Testis (tissue), 5 donors: ENCODE data around the gene PTGER1. TPM values are rescaled to one million over a fixed set of nuclear protein-coding genes. Genes with fewer than 3 reads are reported as not detected.

ENCODE experiments used
- DNase-seq: peaks from one replicate; pipeline ENCODE4 v3.0.0-alpha.2; 2019
- H3K27ac ChIP-seq, 2 donors: fragments of 200-600 bp; sonication (generic); one replicate each; pipeline ENCODE4 v1.5.1; 2019
- H3K27me3 ChIP-seq: fragments of 200-600 bp; sonication (generic); one replicate; pipeline ENCODE4 v1.5.1; 2019
- H3K36me3 ChIP-seq: fragments of 200-600 bp; sonication (generic); one replicate; pipeline ENCODE4 v1.5.1; 2017; ENCODE audit warnings: low read depth; ENCODE audit errors: missing control alignments
- H3K4me1 ChIP-seq: fragments of 200-600 bp; sonication (generic); one replicate; pipeline ENCODE4 v1.5.1; 2019
- H3K4me3 ChIP-seq, 2 donors: fragments of 200-600 bp; sonication (generic); one replicate each; pipeline ENCODE4 v1.5.1; 2017 to 2019
- H3K9me3 ChIP-seq: fragments of 200-600 bp; sonication (generic); one replicate; pipeline ENCODE4 v1.5.1; 2017
- POLR2A ChIP-seq: fragments of 450-650 bp; IDR thresholded peaks from one replicate; pipeline ENCODE4 v1.6.1; 2017; ENCODE audit warnings: antibody characterized with exemption, mild to moderate bottlenecking, moderate library complexity
- WGBS, 2 donors: methylation state at CpG; one replicate each; pipeline ENCODE4 v1.1.5; 2018; 5-methylcytosine and 5-hydroxymethylcytosine counted together
- intact Hi-C: fragments of 100-400 bp; cut with DNase I; formaldehyde crosslinking; loops from one replicate; pipeline ENCODE4 v1.15.1; 2023; ENCODE audit warnings: low total_unique reads
- long read RNA-seq, 2 donors: transcript quantifications; one replicate each; lab custom pipeline, GENCODE V29; 2026
- polyA plus RNA-seq: library from polyadenylated mRNA; stranded (reverse); fragments of 350-450 nt; fragmentation: Illumina TruSeq; extraction: RNeasy Lipid Tissue Mini Kit (QIAGEN cat#74804); gene quantifications from one replicate; pipeline ENCODE4 v1.2.3, GENCODE V29; 2014; ENCODE audit warnings: low read depth, low replicate concordance; ENCODE audit not compliant: insufficient read depth
- total RNA-seq, 2 donors: library from RNA; depleted of rRNA; stranded (reverse); fragments of >200 nt; gene quantifications; one replicate each; pipeline ENCODE4 v1.2.3, GENCODE V29; 2016
- TF ChIP-seq, protein P1 (sequence below), 3 experiments: fragments of 450-650 bp in 2 of 3; fragments of 200-600 bp in 1 of 3; sonication (generic) in 1 of 3; IDR thresholded peaks; one replicate each; pipeline ENCODE4 v1.5.1; 2016 to 2019; ENCODE audit warnings: antibody characterized with exemption in 3 of 3, mild to moderate bottlenecking in 2 of 3, moderate library complexity in 1 of 3

Gene PTGER1, protein sequence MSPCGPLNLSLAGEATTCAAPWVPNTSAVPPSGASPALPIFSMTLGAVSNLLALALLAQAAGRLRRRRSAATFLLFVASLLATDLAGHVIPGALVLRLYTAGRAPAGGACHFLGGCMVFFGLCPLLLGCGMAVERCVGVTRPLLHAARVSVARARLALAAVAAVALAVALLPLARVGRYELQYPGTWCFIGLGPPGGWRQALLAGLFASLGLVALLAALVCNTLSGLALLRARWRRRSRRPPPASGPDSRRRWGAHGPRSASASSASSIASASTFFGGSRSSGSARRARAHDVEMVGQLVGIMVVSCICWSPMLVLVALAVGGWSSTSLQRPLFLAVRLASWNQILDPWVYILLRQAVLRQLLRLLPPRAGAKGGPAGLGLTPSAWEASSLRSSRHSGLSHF
- total RNA-seq (1 to 10 TPM; 1.4 to 1.5 TPM), polyA plus RNA-seq (0.22 TPM)
- long read RNA-seq, donor 1, result 0 reads
- long read RNA-seq, donor 2, result 0 reads

DNA sequence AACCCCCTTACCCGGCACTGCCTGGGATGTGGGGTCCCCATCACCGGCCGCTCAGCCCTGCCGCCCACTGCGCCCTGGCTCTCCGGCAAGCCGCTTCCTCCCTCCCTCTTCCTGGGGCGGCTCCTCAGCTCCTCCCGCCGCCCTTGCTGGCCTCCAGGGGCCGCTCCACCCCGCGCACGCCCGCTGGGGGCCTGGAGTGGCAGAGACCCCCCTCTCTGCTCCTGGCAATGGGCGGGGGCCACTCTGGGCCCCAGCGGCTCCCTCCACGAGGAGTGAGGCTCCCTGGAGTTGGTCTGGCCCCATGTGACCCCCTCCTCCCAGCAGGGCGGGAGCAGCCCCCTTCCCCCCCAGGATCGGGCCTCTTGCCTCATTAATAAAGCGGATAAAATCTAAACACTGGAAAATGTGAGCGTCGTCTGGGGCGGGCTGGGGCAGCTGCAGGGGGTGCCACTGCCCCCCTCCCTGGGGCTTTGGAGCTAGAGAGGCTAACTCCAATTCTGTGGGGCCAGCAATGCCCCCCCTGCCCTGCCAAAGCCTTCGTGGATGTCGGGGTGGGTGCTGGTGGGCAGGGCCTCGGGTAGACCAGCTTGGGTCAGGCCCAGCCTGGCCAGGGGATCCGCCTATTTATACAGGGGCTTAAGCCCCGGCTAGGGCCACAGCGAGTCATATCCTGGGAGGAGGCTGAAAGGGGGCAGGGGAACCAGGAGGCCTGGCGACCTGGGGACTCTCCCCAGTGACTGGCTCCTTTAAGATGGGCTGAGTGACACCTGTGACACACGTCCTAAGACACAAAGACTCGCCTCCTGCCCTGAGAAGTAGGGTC, at the start of gene PTGER1:
TSS of gene PTGER1 (minus strand) at position 104 of the 823 bp plus-strand sequence. CDS start 1,034 bp downstream, outside the sequence.
- no peaks in the 10 kb centered on the region for H3K9me3 ChIP-seq
- TF ChIP-seq POLR2A, result no peak
- TF ChIP-seq, protein P1, sequence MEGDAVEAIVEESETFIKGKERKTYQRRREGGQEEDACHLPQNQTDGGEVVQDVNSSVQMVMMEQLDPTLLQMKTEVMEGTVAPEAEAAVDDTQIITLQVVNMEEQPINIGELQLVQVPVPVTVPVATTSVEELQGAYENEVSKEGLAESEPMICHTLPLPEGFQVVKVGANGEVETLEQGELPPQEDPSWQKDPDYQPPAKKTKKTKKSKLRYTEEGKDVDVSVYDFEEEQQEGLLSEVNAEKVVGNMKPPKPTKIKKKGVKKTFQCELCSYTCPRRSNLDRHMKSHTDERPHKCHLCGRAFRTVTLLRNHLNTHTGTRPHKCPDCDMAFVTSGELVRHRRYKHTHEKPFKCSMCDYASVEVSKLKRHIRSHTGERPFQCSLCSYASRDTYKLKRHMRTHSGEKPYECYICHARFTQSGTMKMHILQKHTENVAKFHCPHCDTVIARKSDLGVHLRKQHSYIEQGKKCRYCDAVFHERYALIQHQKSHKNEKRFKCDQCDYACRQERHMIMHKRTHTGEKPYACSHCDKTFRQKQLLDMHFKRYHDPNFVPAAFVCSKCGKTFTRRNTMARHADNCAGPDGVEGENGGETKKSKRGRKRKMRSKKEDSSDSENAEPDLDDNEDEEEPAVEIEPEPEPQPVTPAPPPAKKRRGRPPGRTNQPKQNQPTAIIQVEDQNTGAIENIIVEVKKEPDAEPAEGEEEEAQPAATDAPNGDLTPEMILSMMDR (IDR thresholded peaks at IDR 0.05), result peak in 1 of 3 experiments; percentile 12
- H3K36me3 ChIP-seq, result no peaks in the 10 kb centered on the region
- WGBS, 2 donors, result 36 to 43% methylated on average over 15 to 33 of the region's 33 CpGs
- H3K4me1 ChIP-seq, result peaks cover 6% of the 10 kb centered on the region
- no peak for DNase-seq
- no peak within 1 kb of the TSS for H3K27ac ChIP-seq
- intact Hi-C loops, result loop anchor here (10.0 kb wide), 1 partner anchor 51 kb away; no protein-coding TSS in a partner anchor
- no peaks in the 10 kb centered on the region for H3K27me3 ChIP-seq
- no peak within 1 kb of the TSS for H3K4me3 ChIP-seq

DNA sequence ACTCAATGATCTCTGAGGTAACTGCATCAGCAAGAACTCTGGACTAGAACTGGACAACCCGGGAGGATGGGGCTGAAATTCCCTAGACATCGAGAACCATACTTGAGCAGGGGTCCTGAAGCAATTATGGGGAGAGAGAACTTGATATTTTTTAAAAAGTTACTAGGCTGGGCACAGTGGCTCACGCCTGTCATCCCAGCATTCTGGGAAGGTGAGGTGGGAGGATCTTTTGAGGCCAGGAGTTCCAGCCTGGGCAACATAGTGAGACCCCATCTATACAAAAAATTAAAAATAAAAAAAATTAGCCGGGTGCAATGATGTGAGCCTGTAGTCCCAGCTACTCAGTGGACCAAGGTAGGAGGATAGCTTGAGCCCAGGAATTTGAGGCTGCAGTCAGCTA, 45.4 kb upstream of the PTGER1 start:
- Histone ChIP-seq H3K4me1 (peaks cover 31% of the 10 kb centered on the region), H3K27ac (peak overlapping the region in 1 of 2 donors; percentile 100), H3K9me3 (no peaks in the 10 kb centered on the region), H3K36me3 (no peaks in the 10 kb centered on the region), H3K27me3 (no peaks in the 10 kb centered on the region), H3K4me3 (no peak overlapping the region)
- no peak for TF ChIP-seq POLR2A
- TF ChIP-seq, protein P1 (IDR thresholded peaks at IDR 0.05), result no peak
- intact Hi-C loops, result no loop called here
- DNase-seq, result no peak
- WGBS, 2 donors, result 88 to 94% methylated on average over 4 of the region's 4 CpGs

DNA sequence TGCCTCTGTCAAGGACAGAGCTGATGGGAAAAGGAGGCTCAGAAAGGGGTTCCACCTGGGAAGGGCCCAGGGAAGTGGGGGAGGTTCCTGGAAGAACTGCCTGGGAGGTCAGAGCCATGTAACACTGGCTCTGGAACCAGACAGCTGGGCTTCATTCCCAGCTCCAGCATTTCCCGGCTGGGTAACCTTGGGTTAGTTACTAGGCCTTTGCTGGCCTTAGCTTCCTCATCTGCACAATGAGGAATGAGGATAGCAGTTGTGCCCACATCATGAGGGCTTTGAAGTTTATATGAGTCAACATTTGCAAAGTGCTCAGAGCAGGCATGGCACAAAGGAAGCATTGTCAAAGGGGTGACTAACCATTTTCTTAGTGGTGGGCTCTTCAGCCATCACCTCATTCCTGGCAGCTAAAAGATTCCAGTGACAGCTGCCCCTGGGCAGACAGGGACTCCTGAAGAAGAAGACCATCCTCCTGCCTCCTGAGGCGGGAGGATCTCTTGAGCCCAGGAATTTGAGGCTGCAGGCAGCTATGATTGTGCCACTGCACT, 44.8 kb upstream of the PTGER1 start:
- peak; percentile 76 for DNase-seq
- Histone ChIP-seq H3K4me3 (no peak overlapping the region), H3K9me3 (no peaks in the 10 kb centered on the region), H3K27me3 (no peaks in the 10 kb centered on the region), H3K27ac (peak overlapping the region; percentile 99 to 100), H3K4me1 (peaks cover 36% of the 10 kb centered on the region), H3K36me3 (no peaks in the 10 kb centered on the region)
- intact Hi-C loops, result no loop called here
- WGBS, 2 donors, result 42 to 52% methylated on average over 2 of the region's 2 CpGs
- TF ChIP-seq, protein P1 (IDR thresholded peaks at IDR 0.05), result no peak
- TF ChIP-seq POLR2A, result no peak

DNA sequence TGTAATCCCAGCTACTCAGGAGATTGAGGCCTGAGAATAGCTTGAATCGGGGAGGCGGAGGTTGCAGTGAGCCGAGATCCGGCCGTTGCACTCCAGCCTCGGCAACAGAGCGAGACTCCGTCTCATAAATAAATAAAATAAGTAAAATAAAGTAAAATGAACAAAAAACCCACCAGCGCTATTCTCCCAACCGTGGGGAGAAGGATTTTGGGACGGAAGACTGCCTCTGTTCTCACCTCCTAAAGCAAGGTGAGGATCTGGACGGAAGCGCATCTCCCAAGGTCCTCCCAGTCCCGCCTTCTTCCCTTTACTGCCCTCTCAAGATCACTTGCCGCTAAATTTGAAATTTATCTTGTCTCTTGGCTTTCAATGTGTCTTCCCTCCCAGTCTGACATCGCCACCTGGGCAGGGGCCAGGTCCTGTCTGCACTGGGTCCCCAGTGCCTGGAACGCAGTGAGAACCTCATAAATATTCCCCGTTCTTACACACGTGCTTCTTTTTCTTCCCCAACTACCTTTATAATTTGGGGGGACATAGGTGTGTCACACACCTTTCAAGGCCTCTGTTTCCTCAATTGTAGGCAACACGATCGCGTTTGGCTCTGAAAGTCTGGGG, 44.2 kb upstream of the PTGER1 start:
- peaks cover 41% of the 10 kb centered on the region for H3K4me1 ChIP-seq
- H3K4me3 ChIP-seq, result peak overlapping the region; percentile 31 to 89
- no peaks in the 10 kb centered on the region for H3K27me3 ChIP-seq
- no peaks in the 10 kb centered on the region for H3K36me3 ChIP-seq
- peak overlapping the region; percentile 99 to 100 for H3K27ac ChIP-seq
- no peaks in the 10 kb centered on the region for H3K9me3 ChIP-seq
- TF ChIP-seq, protein P1 (IDR thresholded peaks at IDR 0.05), result no peak
- no peak for TF ChIP-seq POLR2A
- WGBS, 2 donors, result 39 to 57% methylated on average over 22 of the region's 22 CpGs
- intact Hi-C loops, result no loop called here
- no peak for DNase-seq
